Measurements from ENCODE around the gene STK32C.

GRCh38 chr10:132229834-132230556 lies 77.8 kb downstream of the STK32C start:
- TF ChIP-seq, protein P1, sequence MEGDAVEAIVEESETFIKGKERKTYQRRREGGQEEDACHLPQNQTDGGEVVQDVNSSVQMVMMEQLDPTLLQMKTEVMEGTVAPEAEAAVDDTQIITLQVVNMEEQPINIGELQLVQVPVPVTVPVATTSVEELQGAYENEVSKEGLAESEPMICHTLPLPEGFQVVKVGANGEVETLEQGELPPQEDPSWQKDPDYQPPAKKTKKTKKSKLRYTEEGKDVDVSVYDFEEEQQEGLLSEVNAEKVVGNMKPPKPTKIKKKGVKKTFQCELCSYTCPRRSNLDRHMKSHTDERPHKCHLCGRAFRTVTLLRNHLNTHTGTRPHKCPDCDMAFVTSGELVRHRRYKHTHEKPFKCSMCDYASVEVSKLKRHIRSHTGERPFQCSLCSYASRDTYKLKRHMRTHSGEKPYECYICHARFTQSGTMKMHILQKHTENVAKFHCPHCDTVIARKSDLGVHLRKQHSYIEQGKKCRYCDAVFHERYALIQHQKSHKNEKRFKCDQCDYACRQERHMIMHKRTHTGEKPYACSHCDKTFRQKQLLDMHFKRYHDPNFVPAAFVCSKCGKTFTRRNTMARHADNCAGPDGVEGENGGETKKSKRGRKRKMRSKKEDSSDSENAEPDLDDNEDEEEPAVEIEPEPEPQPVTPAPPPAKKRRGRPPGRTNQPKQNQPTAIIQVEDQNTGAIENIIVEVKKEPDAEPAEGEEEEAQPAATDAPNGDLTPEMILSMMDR (IDR thresholded peaks at IDR 0.05; ENCODE audit: poor library complexity, severe bottlenecking), result no peak
- no peak for TF ChIP-seq EZH2 (IDR thresholded peaks at IDR 0.05; ENCODE audit: borderline replicate concordance, insufficient read depth, low read length, poor library complexity, severe bottlenecking)

Data from neural cell (in vitro differentiated cells).